H1 (cell line): ENCODE data around the gene PHLPP1.

Source experiments
- BCL11A ChIP-seq, 2 experiments: IDR thresholded peaks; one replicate each; pipeline ENCODE4 v1.6.1; 2011; ENCODE audit warnings: low read depth in 2 of 2, low read length in 2 of 2, mild to moderate bottlenecking in 2 of 2
- EP300 ChIP-seq, 2 experiments: IDR thresholded peaks; 1 replicate in 1 of 2; 2 replicates in 1 of 2; pipeline ENCODE4 v1.6.1; 2011 to 2012; ENCODE audit warnings: low read depth in 2 of 2, low read length in 2 of 2, mild to moderate bottlenecking in 2 of 2, borderline replicate concordance in 1 of 2, inconsistent platforms in 1 of 2, moderate library complexity in 1 of 2
- POLR2A ChIP-seq, 2 experiments: IDR thresholded peaks; 1 replicate in 1 of 2; 2 replicates in 1 of 2; pipeline ENCODE4 v1.6.1; 2011; ENCODE audit warnings: low read depth in 2 of 2, low read length in 2 of 2, mild to moderate bottlenecking in 2 of 2; ENCODE audit errors: control extremely low read depth in 1 of 2
- SIX5 ChIP-seq: IDR thresholded peaks from 2 replicates; pipeline ENCODE4 v1.6.1; 2011; ENCODE audit warnings: mild to moderate bottlenecking, low read depth, low read length
- SUZ12 ChIP-seq: fragments of 200-600 bp; sonication (generic); IDR thresholded peaks from 2 replicates; pipeline ENCODE4 v1.6.1; 2012; ENCODE audit warnings: mild to moderate bottlenecking, inconsistent platforms, low read length, moderate library complexity, mixed read lengths
- TF ChIP-seq, protein P1 (sequence below), 3 experiments: IDR thresholded peaks; 1 replicate in 2 of 3; 2 replicates in 1 of 3; pipeline versions ENCODE4 v1.5.1 to v1.6.1; 2011; ENCODE audit warnings: low read length in 3 of 3, mild to moderate bottlenecking in 3 of 3, inconsistent platforms in 2 of 3, low read depth in 1 of 3, moderate library complexity in 1 of 3; ENCODE audit not compliant: insufficient read depth in 1 of 3; ENCODE audit errors: control extremely low read depth in 1 of 3

DNA sequence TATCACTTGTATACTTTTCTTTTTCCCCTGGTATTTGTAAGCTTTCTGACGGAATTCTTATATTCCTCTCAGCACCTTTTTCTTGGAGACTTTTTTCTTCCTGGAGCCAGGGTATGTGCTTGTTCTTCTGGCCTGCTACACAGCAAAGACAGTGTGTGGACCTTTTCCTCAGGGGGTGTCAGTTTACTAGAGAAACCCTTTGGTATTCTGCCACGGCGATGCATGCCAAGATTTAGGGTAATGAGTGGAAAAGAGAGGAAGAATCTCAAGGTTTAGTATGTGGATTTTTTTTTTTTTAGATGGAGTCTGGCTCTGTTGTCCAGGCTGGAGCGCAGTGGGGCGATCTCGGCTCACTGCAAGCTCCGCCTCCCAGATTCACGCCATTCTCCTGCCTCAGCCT, 152.2 kb downstream of the PHLPP1 start:
- no peak for TF ChIP-seq EP300 (IDR thresholded peaks at IDR 0.05; ENCODE audit: borderline replicate concordance in 1 of 2, low read depth in 2 of 2, low read length in 2 of 2)
- TF ChIP-seq POLR2A (IDR thresholded peaks at IDR 0.05; ENCODE audit: control extremely low read depth in 1 of 2, low read depth in 2 of 2, low read length in 2 of 2): no peak
- no peak for TF ChIP-seq SIX5
- no peak for TF ChIP-seq BCL11A (IDR thresholded peaks at IDR 0.05; ENCODE audit: low read depth in 2 of 2, low read length in 2 of 2)
- no peak for TF ChIP-seq SUZ12
- TF ChIP-seq, protein P1, sequence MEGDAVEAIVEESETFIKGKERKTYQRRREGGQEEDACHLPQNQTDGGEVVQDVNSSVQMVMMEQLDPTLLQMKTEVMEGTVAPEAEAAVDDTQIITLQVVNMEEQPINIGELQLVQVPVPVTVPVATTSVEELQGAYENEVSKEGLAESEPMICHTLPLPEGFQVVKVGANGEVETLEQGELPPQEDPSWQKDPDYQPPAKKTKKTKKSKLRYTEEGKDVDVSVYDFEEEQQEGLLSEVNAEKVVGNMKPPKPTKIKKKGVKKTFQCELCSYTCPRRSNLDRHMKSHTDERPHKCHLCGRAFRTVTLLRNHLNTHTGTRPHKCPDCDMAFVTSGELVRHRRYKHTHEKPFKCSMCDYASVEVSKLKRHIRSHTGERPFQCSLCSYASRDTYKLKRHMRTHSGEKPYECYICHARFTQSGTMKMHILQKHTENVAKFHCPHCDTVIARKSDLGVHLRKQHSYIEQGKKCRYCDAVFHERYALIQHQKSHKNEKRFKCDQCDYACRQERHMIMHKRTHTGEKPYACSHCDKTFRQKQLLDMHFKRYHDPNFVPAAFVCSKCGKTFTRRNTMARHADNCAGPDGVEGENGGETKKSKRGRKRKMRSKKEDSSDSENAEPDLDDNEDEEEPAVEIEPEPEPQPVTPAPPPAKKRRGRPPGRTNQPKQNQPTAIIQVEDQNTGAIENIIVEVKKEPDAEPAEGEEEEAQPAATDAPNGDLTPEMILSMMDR (IDR thresholded peaks at IDR 0.05; ENCODE audit: control extremely low read depth in 1 of 3, insufficient read depth in 1 of 3, low read depth in 1 of 3, low read length in 3 of 3): no peak
